ENCODE results near the gene DNAH8.

Gene DNAH8

DNA sequence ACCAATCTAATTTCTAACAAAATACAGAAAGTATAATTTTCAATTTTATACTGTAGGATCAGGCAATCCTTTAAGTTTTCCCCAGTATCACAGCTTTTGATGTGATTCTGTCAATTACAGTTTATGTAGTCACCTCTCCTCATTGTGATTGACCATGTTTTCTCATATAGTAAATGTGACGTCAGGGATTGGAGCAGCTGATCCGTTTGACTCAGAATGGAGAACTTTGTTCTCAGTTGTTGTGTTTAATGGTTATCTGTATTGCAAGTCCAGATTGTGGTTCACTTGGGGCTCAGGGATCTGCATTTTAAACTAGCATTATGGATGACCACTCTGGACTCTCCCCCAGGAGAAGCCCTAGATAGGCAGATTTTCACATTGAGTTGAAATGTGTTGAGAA, 90.6 kb downstream of the DNAH8 start:
- Histone ChIP-seq H3K4me1 (ENCODE audit: low read depth, poor library complexity, severe bottlenecking) (peaks cover 9% of the 10 kb centered on the region), H3K27ac (no peak overlapping the region), H3K4me2 (no peak overlapping the region), H3K4me3 (IDR thresholded peaks at IDR 0.05; ENCODE audit: insufficient read depth, low read depth, low read length) (no peak overlapping the region), H4K20me1 (ENCODE audit: insufficient read depth) (no peaks in the 10 kb centered on the region), H3K27me3 (ENCODE audit: insufficient read depth, low read depth) (no peaks in the 10 kb centered on the region), H3K36me3 (ENCODE audit: insufficient read depth) (no peaks in the 10 kb centered on the region), H3K79me2 (ENCODE audit: insufficient read depth, low read depth) (no peaks in the 10 kb centered on the region), H2AFZ (ENCODE audit: low read depth) (no peak overlapping the region), H3K9ac (no peak overlapping the region)
- TF ChIP-seq CTCF (conservative IDR thresholded peaks at IDR 0.05; ENCODE audit: low read depth, low read length) = no peak

DNA sequence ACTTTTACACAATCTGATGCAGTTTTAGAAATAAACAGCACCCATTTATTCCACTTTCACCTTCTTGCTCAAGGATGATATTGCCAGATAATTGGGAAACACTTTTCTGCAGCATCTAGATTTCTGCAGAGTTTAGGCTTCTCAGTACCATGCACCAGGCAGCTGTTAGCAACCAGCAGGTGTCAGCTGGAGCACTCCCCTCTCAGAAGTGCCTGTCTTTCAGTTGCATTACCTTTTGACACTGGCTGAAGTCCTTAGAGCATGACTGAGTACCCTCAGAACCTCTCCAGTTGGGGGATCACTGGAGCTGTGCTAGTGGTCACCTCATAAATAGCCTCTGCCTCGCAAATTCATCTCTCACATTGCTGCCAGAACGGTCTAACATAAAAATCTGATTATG, 91.2 kb downstream of the DNAH8 start:
- H4K20me1 ChIP-seq (ENCODE audit: insufficient read depth) = no peaks in the 10 kb centered on the region
- no peak overlapping the region for H3K4me2 ChIP-seq
- no peaks in the 10 kb centered on the region for H3K36me3 ChIP-seq (ENCODE audit: insufficient read depth)
- no peak overlapping the region for H3K4me3 ChIP-seq (IDR thresholded peaks at IDR 0.05; ENCODE audit: insufficient read depth, low read depth, low read length)
- H3K9ac ChIP-seq = no peak overlapping the region
- no peaks in the 10 kb centered on the region for H3K79me2 ChIP-seq (ENCODE audit: insufficient read depth, low read depth)
- H3K27me3 ChIP-seq (ENCODE audit: insufficient read depth, low read depth) = no peaks in the 10 kb centered on the region
- no peak overlapping the region for H3K27ac ChIP-seq
- no peak for TF ChIP-seq CTCF (conservative IDR thresholded peaks at IDR 0.05; ENCODE audit: low read depth, low read length)
- H3K4me1 ChIP-seq (ENCODE audit: low read depth, poor library complexity, severe bottlenecking) = peaks cover 9% of the 10 kb centered on the region
- H2AFZ ChIP-seq (ENCODE audit: low read depth) = no peak overlapping the region

- Histone ChIP-seq H4K20me1 (ENCODE audit: insufficient read depth) (no peaks in the 10 kb centered on the region), H3K4me2 (no peak overlapping the region), H3K4me1 (ENCODE audit: low read depth, poor library complexity, severe bottlenecking) (peaks cover 9% of the 10 kb centered on the region), H3K9ac (no peak overlapping the region), H3K4me3 (IDR thresholded peaks at IDR 0.05; ENCODE audit: insufficient read depth, low read depth, low read length) (no peak overlapping the region), H3K27me3 (ENCODE audit: insufficient read depth, low read depth) (no peaks in the 10 kb centered on the region), H3K27ac (no peak overlapping the region), H3K36me3 (ENCODE audit: insufficient read depth) (no peaks in the 10 kb centered on the region), H2AFZ (ENCODE audit: low read depth) (no peak overlapping the region), H3K79me2 (ENCODE audit: insufficient read depth, low read depth) (no peaks in the 10 kb centered on the region)
- TF ChIP-seq CTCF (conservative IDR thresholded peaks at IDR 0.05; ENCODE audit: low read depth, low read length) = no peak
These were observed 91.7 kb downstream of the DNAH8 start for GRCh38 chr6:38806833-38807232.

GRCh38 chr6:38808039-38808438, 92.9 kb downstream of the DNAH8 start:
- Histone ChIP-seq H3K4me2 (no peak overlapping the region), H3K79me2 (ENCODE audit: insufficient read depth, low read depth) (no peaks in the 10 kb centered on the region), H3K4me3 (IDR thresholded peaks at IDR 0.05; ENCODE audit: insufficient read depth, low read depth, low read length) (no peak overlapping the region), H2AFZ (ENCODE audit: low read depth) (no peak overlapping the region), H3K36me3 (ENCODE audit: insufficient read depth) (no peaks in the 10 kb centered on the region), H3K27me3 (ENCODE audit: insufficient read depth, low read depth) (no peaks in the 10 kb centered on the region), H3K9ac (no peak overlapping the region), H4K20me1 (ENCODE audit: insufficient read depth) (no peaks in the 10 kb centered on the region), H3K4me1 (ENCODE audit: low read depth, poor library complexity, severe bottlenecking) (peaks cover 9% of the 10 kb centered on the region), H3K27ac (no peak overlapping the region)
- TF ChIP-seq CTCF (conservative IDR thresholded peaks at IDR 0.05; ENCODE audit: low read depth, low read length) = no peak

Data from KMS-11 (cell line).